HEK293T (cell line): ENCODE measurements around the gene GPHA2.

Experiments used
- FOXA1 ChIP-seq: fragments of 450-650 bp; IDR thresholded peaks from 2 replicates; pipeline ENCODE4 v1.6.1; 2016; ENCODE audit warnings: mild to moderate bottlenecking
- FOXM1 ChIP-seq: fragments of 450-650 bp; IDR thresholded peaks from 2 replicates; pipeline ENCODE4 v1.6.1; 2017; ENCODE audit warnings: mild to moderate bottlenecking, borderline replicate concordance
- SP1 ChIP-seq: fragments of 450-650 bp; IDR thresholded peaks from 2 replicates; pipeline ENCODE4 v1.6.1; 2017
- TARDBP ChIP-seq: fragments of 450-650 bp; IDR thresholded peaks from 2 replicates; pipeline ENCODE4 v1.6.1; 2016
- ZNF384 ChIP-seq: fragments of 450-650 bp; IDR thresholded peaks from 2 replicates; pipeline ENCODE4 v1.6.1; 2016

- no peak for TF ChIP-seq ZNF384
- TF ChIP-seq FOXM1, result no peak
- no peak for TF ChIP-seq TARDBP
- no peak for TF ChIP-seq SP1
- TF ChIP-seq FOXA1, result no peak
Observed at GRCh38 chr11:64891215-64891848, 44.4 kb downstream of the GPHA2 start.
